NOMO-1 (cell line): ENCODE measurements around the gene IPMK.
"Not testable (repeated sequence)": the region's sequence is repeated elsewhere in the genome, so short reads cannot be mapped to it uniquely, and the experiment has no call there.

Source experiments
- DNase-seq, 2 experiments: peaks; one replicate each; lab custom pipeline; 2025; ENCODE audit not compliant: unreplicated experiment in 2 of 2; lab: John Stamatoyannopoulos, UW

Gene IPMK

GRCh38 chr10:58268454-58268945, 806 bp upstream of the IPMK start:
- DNase-seq = no peak

- peak; percentile 85 to 96 for DNase-seq
These were observed 625 bp downstream of the IPMK start for GRCh38 chr10:58266826-58267712.

- peak; percentile 47 to 85 for DNase-seq
These were observed 1.5 kb downstream of the IPMK start for GRCh38 chr10:58266003-58266825.

GRCh38 chr10:58265249-58265648, 2.4 kb downstream of the IPMK start:
- DNase-seq = no peak

GRCh38 chr10:58264780-58265179, 2.9 kb downstream of the IPMK start:
- peak; percentile 17 to 33 for DNase-seq

GRCh38 chr10:58262766-58263165, 4.9 kb downstream of the IPMK start:
- DNase-seq = peak in 1 of 2 experiments; percentile 5

- no peak for DNase-seq
These were observed 7.4 kb downstream of the IPMK start for GRCh38 chr10:58260334-58260733.

- DNase-seq = no peak
These were observed 8.6 kb downstream of the IPMK start for GRCh38 chr10:58258977-58259692.

GRCh38 chr10:58256013-58256780, 11.5 kb downstream of the IPMK start:
- not testable (repeated sequence) for DNase-seq

- DNase-seq = no peak
These were observed 13.1 kb downstream of the IPMK start for GRCh38 chr10:58254644-58255043.

- DNase-seq = no peak
These were observed 14.5 kb downstream of the IPMK start for GRCh38 chr10:58253184-58253583.

GRCh38 chr10:58244666-58245065, 23.0 kb downstream of the IPMK start:
- DNase-seq = not testable (repeated sequence)

- not testable (repeated sequence) for DNase-seq
These were observed 23.5 kb downstream of the IPMK start for GRCh38 chr10:58244242-58244641.

GRCh38 chr10:58243801-58244200, 23.9 kb downstream of the IPMK start:
- not testable (repeated sequence) for DNase-seq

- DNase-seq = no peak
These were observed 24.4 kb downstream of the IPMK start for GRCh38 chr10:58243269-58243668.

- no peak for DNase-seq
These were observed 26.3 kb downstream of the IPMK start for GRCh38 chr10:58241346-58241745.

- no peak for DNase-seq
These were observed 27.2 kb downstream of the IPMK start for GRCh38 chr10:58240531-58240930.

- DNase-seq = no peak
These were observed 28.0 kb downstream of the IPMK start for GRCh38 chr10:58239561-58240169.

GRCh38 chr10:58237014-58237834, 30.5 kb downstream of the IPMK start:
- DNase-seq = no peak
